Right renal cortex interstitium (tissue), 3 donors: ENCODE results near the gene CLCA1. TPM values are rescaled to one million over a fixed set of nuclear protein-coding genes. Genes with fewer than 3 reads are reported as not detected.

Experiments used
- DNase-seq, 3 donors: peaks; one replicate each; pipeline ENCODE4 v3.0.0-alpha.2; 2013; ENCODE audit warnings: low read depth in 3 of 3, low spot score in 2 of 3
- polyA plus RNA-seq, 3 donors: library from polyadenylated mRNA; unstranded; fragments of 120-200 nt; gene quantifications; one replicate each; pipeline ENCODE4 v1.2.1, GENCODE V29; 2013; ENCODE audit not compliant: insufficient read length in 3 of 3

CLCA1 gene
- polyA plus RNA-seq, 3 donors = not detected

DNA sequence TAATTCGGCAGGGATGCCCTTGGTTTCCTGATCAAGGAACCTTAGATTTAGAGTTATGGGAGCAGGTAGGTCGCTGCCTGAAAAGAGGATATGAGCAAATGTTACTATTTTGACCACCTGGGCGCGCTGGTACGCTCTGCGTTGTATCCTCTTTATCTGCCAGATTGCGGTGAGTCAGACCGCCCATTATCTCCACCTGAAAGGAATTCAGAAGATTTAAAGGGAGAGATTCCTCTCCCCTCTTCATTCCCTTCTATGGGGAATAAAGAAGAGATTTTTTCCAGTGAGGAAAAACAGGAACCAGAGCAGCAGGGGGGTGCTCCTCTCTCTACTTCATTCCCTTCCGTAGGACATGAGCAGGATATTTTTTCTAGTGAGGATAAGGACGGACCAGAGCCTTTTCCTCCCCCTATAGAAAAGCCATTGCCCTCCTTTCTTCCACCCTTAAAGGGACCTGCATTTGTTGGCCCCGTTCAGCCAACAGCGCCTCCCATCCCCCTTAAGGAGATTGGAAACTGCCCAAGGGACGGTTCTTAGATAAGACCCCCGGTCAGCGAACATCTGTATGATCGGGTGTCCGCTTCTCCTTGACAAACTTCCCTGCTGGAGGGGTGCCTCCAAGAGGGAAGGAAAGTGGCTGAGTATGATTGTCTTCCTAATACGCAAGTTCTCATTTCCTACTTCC, 34.1 kb downstream of the CLCA1 start:
- no peak for DNase-seq

DNA sequence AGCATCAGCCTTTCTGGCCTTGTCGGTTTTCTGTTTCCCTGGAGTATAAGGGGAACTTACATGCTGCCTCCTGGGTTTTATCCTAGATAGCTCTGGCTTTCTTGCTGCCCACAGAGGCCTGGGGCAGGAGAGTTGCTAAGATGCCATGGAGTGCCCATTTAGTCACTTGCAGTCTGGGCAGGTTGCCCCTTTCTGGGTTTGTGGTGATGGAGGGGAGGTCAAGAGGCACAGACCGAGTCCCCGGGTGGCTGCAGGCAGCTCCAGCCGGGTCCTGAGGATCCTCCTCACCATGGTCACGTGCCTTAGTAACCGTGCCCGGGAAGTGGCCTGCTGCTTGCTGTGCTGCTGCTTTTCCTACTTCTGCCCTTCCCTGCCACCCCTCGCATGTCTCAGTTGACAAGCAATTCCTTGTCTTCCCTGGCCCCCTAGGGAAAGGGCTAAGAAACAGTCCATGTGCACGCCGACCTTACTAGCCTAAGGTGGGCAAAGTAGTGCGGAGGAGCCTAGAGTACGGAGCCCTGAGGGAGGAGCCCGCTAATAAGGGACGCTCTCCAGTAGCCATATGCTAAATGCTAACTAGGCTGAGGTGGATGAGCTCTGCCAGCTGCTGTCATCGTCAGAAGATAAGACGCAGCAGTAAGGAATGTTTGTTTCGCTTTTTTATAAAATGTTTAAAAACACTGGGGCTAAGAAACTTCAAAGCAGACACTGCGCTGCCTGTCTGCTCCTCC, 34.8 kb downstream of the CLCA1 start:
- DNase-seq = no peak

GRCh38 chr1:86504137-86504479, 35.4 kb downstream of the CLCA1 start:
- no peak for DNase-seq

DNA sequence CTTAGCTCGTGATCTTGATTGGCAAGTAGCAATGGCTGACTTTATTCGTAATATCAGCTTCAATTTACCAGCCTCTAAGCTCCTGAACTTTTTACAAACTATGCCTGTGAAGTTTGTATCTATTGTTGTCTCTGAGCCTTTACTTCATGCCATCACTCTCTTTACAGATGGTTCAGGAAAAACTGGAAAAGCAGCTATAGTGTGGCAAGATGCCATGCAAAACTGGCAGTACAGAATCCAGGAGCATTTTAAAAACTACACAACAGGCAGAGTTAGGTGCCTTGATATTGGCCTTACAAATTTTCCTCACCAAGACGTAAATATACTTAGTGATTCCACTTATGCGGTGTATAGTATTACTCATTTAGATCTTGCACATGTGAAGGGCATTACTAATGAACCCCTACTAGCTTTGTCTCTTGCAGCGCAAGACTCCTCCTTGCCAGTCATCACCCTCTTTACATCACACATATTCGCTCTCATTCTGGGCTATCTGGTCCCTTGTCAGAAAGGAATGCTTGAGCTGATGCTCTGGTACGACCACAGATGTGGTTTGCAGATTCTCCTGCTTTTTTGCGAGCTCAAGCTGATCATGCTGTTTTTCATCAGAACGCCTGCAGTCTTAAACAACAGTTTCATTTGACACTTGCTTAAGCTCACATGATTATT, 36.3 kb downstream of the CLCA1 start:
- no peak for DNase-seq

- no peak for DNase-seq
Observed at GRCh38 chr1:86505564-86505902, 36.8 kb downstream of the CLCA1 start.

DNA sequence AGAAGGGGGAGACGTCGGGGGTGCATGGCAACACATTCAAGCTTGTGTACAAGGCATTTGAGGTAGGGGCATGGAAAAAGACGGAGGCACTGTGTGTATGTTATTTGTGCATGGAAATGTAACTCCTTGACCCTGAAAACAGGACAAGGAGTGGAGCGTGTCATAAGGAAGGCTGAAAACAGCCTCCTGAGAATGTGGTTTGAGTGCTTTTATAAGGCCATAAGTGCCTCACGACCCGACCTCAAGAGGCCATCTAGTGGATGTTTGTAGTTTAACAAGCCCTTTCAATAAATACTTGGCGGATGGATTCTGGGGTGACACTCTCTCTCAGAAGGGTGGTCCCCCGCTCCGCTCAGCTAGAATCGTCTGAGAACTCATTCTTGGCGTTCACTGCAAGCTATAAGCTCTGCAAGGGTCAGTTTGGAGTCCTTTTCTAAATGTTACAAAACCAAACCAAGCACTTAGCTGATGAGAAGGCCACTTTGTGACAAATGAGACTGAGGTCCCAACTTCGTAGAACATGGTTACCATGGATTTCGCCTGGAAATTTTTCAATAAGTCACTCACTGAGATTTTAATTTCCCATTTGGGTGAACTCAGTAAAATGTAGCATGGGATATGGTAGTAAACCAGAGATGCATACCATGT, 39.3 kb downstream of the CLCA1 start:
- DNase-seq = no peak

GRCh38 chr1:86508583-86508969, 39.8 kb downstream of the CLCA1 start:
- no peak for DNase-seq

DNA sequence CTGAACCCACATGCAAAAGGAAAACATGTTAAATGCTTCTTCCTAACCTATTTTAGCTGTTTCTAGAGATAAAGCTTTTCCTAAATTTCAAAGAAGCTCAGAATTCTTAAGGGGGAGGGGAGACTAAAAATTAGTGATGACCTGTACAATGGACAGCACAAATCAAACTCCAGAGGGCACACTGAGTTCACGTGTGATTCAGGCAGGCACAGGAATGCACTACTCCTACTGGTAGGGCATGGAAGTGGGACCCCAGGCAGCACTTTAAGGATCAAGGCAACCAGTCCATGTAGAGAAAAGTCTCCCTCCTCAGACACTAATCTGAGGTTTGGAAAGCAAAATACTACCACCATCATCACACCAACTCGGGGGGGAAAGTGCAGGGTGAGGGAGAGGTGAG, 46.9 kb downstream of the CLCA1 start:
- DNase-seq = no peak

DNA sequence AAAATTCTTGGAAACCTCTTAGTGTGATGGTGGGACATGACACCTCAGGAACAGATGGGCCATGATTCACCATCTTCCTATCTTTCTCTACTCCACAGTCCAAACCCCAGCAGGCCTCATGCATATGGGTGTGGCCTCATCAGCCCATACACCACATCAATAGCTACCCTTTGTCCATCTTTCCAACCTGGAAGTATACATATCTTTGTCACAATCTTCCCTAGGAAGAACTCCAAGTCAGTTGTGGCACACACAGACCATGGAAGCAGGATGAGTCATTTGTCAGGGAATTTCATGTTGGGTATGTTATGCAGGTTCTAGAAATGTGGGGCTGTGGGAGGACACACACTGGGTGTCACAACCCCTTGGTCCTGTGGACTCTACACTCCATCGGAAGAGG, 47.6 kb downstream of the CLCA1 start:
- DNase-seq = no peak

- no peak for DNase-seq
Observed at GRCh38 chr1:86517336-86517735, 48.6 kb downstream of the CLCA1 start.

- no peak for DNase-seq
Observed at GRCh38 chr1:86520789-86521521, 52.2 kb downstream of the CLCA1 start.

GRCh38 chr1:86521522-86521891, 52.8 kb downstream of the CLCA1 start:
- no peak for DNase-seq

DNA sequence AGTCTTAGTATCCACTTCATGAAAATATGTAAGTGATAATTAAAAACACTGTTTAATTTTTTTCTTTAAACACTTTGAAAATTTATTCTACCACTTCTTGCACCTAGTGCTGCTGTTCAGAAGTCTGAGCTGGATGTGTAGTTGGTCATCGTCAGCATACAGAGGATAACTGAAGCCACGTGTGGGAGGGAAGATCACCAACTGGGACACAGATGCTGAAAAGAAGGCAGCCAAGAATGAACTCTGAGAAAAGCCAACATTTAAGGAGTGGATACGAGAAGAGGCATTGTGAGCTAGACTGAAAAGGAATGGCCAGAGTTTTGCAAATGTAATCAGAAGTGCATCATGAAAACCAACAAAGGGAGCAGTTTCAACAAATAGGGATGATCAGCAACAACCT, 53.5 kb downstream of the CLCA1 start:
- no peak for DNase-seq

DNA sequence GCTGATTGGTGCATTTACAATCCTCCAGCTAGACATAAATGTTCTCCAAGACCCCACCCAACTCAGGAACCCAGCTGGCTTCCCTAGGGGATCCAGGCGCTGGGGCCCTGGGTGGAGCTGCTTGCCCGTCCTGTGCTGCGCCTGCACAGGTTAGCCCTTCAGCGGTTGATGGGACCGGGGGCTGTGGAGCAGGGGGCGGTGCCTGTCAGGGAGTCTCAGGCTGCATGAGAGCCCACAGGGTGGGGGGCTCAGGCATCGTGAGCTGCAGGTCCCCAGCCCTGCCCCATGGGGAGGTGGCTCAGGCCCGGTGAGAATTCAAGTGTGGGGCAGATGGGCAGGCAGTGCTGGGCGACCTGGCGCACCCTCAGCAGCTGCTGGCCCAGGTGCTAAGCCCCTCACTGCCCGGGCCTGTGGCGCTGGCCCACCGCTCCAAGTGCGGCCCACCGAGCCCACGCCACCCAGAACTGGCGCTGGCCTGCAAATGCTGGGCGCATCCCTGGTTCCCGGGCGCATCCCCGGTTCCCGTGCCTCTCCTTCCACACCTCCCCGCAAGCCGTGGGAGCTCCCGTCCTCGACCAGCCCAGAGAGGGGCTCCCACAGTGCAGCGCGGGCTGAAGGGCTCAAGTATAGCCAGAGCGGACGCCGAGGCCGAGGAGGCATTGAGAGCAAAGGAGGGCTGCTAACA, 55.1 kb downstream of the CLCA1 start:
- no peak for DNase-seq

- no peak for DNase-seq
Observed at GRCh38 chr1:86527306-86527705, 58.6 kb downstream of the CLCA1 start.

DNA sequence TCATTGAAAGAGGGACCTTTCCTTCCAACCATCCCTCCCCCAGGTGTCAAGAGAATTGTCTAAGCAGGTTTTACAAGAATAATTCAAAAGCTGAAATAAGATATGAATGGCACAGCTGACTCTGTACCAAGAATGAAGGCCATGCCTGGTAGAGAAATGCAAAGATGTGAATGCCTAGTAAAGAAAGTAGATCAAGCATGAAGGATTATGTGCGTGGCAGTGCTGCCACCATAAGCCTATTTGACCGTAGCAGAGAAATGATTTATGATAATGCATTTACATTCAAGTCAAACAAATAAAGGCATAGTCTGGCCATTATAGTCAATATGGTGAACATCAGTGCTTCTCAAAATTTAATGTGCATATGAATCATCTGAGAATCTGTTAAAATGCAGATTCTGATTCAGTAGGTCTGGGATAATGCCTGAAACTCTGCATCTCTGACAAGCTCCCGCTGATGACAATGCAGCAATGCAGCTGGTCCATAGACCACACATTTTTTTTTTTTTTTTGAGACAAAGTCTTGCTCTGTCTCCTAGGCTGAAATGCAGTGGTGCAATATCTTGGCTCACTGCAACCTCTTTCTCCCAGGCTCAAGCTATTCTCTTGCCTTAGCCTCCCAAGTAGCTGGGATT, 61.6 kb downstream of the CLCA1 start:
- no peak for DNase-seq

DNA sequence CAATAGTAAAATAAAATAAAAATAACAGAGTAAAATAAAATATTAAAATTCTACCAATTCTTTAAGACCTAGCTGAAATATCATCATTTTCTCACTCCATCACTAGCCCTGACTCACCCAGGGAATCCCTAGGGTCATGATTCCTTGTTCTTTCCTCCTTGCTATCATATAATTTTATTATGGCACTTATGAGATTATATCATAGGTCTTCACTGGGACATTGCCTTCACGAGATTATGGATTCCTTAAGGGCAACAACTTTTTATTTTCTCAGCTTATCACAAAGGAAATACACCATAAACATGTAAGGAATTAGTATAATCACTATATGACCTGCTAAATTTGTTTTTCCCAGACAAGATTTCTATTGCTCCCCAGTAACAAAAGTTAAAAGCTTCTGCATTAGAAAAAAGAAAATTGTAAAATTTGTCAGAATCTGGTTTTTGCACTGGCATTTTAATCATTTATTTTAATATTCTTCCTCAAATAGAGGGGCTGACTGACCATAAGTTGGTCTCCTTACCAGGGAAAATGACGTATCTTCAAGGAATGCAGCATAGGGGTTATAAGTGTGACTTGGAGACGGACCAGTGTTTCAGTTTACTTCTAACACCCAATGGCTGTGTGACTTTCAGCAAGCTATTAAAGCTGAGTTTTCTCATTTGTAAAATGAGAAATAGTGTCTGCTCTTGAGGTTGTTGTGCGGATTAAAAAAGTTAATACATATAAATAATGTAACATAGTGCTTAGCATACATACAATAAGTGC, 69.4 kb downstream of the CLCA1 start:
- no peak for DNase-seq

DNA sequence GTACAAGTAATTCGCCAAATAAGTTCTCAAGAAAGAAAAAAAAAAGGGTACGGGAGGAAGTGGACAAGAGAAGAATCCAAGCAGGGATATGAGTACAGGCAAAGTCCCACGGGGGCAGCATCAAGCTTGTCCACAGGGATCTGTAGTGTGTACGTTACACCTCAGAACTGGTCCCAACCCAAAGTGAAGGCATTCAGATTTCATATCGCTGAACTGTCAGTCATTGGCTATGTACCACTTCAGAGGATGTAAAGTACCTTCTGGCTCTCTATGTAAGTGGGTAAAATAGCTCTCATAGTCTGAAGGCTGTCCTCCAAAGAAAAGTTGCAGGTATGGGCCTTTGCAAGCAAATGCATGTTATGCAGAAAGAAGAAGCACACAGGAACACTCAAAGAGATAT, 70.0 kb downstream of the CLCA1 start:
- no peak for DNase-seq

DNA sequence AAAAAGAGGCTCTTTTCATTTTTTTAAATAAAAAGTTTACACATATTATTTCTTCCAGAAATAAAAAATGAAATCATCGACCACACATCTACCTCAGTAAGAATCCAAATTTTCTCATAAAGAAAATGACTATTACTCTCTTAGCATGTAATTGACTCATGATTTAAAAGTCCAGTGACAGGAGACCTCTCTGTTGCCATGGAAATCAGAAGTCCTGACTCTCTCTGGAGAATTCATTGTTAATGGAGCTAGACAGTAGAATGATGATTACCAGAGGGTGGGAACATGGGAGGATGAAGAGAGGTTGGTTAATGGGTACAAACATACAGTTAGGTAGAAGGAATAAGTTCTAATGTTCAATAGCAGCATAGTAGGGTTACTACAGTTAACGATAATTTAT, 73.1 kb downstream of the CLCA1 start:
- DNase-seq = no peak
